IMR-90 (cell line): ENCODE data around the gene KCNIP1.

Experiments used
- CEBPB ChIP-seq: IDR thresholded peaks from 2 replicates; pipeline ENCODE4 v1.6.1; 2012; ENCODE audit warnings: low read depth, low read length, improper control_type of control experiment
- CHD1 ChIP-seq: IDR thresholded peaks from 2 replicates; pipeline ENCODE4 v1.6.1; 2012; ENCODE audit warnings: low read depth, low read length, improper control_type of control experiment
- CTCF ChIP-seq: conservative IDR thresholded peaks from 2 replicates; pipeline ENCODE4 v1.5.1; 2012; ENCODE audit warnings: mild to moderate bottlenecking, low read depth, low read length, improper control_type of control experiment
- ELK1 ChIP-seq: fragments of 150-350 bp; IDR thresholded peaks from 2 replicates; pipeline ENCODE4 v1.6.1; 2016; ENCODE audit warnings: low read depth, mild to moderate bottlenecking, low read length, moderate library complexity, borderline replicate concordance
- FOS ChIP-seq: fragments of 150-350 bp; IDR thresholded peaks from 2 replicates; pipeline ENCODE4 v1.6.1; 2016; ENCODE audit warnings: low read depth, low read length
- MAFK ChIP-seq: IDR thresholded peaks from 2 replicates; pipeline ENCODE4 v1.6.1; 2012; ENCODE audit warnings: low read depth, low read length, improper control_type of control experiment
- MAZ ChIP-seq: IDR thresholded peaks from 2 replicates; pipeline ENCODE4 v1.6.1; 2012; ENCODE audit warnings: low read depth, mild to moderate bottlenecking, low read length, improper control_type of control experiment, moderate library complexity, borderline replicate concordance
- POLR2A ChIP-seq: IDR thresholded peaks from 2 replicates; pipeline ENCODE4 v1.6.1; 2012; ENCODE audit warnings: mild to moderate bottlenecking, low read depth, low read length
- RAD21 ChIP-seq: IDR thresholded peaks from 2 replicates; pipeline ENCODE4 v1.6.1; 2012; ENCODE audit warnings: low read length, improper control_type of control experiment
- RCOR1 ChIP-seq: IDR thresholded peaks from 2 replicates; pipeline ENCODE4 v1.6.1; 2012; ENCODE audit warnings: mild to moderate bottlenecking, low read length, improper control_type of control experiment; ENCODE audit not compliant: insufficient replicate concordance
- RFX5 ChIP-seq: IDR thresholded peaks from 2 replicates; pipeline ENCODE4 v1.8.0; 2012; ENCODE audit warnings: low read depth, mild to moderate bottlenecking, low read length, moderate library complexity
- SMC3 ChIP-seq: fragments of 150-350 bp; IDR thresholded peaks from 2 replicates; pipeline ENCODE4 v1.6.1; 2016; ENCODE audit warnings: low read depth, mild to moderate bottlenecking, antibody characterized with exemption, low read length, moderate library complexity

GRCh38 chr5:170499621-170500020, 4.2 kb upstream of the KCNIP1 start:
- TF ChIP-seq CEBPB, result no peak
- TF ChIP-seq CTCF, result no peak
- no peak for TF ChIP-seq RFX5
- no peak for TF ChIP-seq POLR2A
- no peak for TF ChIP-seq SMC3
- no peak for TF ChIP-seq RAD21
- no peak for TF ChIP-seq ELK1
- TF ChIP-seq CHD1, result no peak
- no peak for TF ChIP-seq RCOR1
- no peak for TF ChIP-seq MAZ
- TF ChIP-seq MAFK, result no peak
- no peak for TF ChIP-seq FOS
